ENCODE data around the gene ZNF581. TPM values are rescaled to one million over a fixed set of nuclear protein-coding genes. Genes with fewer than 3 reads are reported as not detected.

ZNF581 gene
- polyA plus RNA-seq, 3 donors = 25.1 to 31.6 (median 29.4) TPM

GRCh38 chr19:55690109-55690768 is 46.8 kb downstream of the ZNF581 start:
- Mint-ChIP-seq H3K27me3 (ENCODE audit: low read depth in 3 of 3) (no peaks in the 10 kb centered on the region), H3K4me1 (peaks cover 2% of the 10 kb centered on the region), H3K27ac (peak overlapping the region in 1 of 7 donors; percentile 8), H3K36me3 (peaks cover 69 to 95% of the 10 kb centered on the region in 2 donors), H3K4me3 (no peak overlapping the region), H3K9me3 (no peaks in the 10 kb centered on the region)
- WGBS (ENCODE audit: insufficient coverage) = 95% methylated on average over 23 of the region's 25 CpGs
- H3K79me2 ChIP-seq (ENCODE audit: insufficient read depth, low read length) = peaks cover 31% of the 10 kb centered on the region
- no peak overlapping the region for H3K4me3 ChIP-seq (replicated peaks in 1 of 3; ENCODE audit: low read depth in 2 of 3, low read length in 3 of 3)
- DNase-seq = no peak
- no peak for TF ChIP-seq CTCF (IDR thresholded peaks at IDR 0.05)
- H3K4me1 ChIP-seq (ENCODE audit: control insufficient read depth in 1 of 2, insufficient read depth in 2 of 2, low read length in 2 of 2) = no peaks in the 10 kb centered on the region
- H2AFZ ChIP-seq (ENCODE audit: insufficient read depth, low read depth, low read length, poor library complexity, severe bottlenecking) = no peak overlapping the region
- intact Hi-C loops (cut with micrococcal nuclease) = no loop called here
- H3K9ac ChIP-seq (ENCODE audit: insufficient read depth, low read length, poor library complexity, severe bottlenecking) = no peak overlapping the region
- H3K36me3 ChIP-seq (replicated peaks in 1 of 2; ENCODE audit: control insufficient read depth in 1 of 2, insufficient read depth in 2 of 2, low read length in 2 of 2) = peaks cover 93 to 99% of the 10 kb centered on the region in 2 donors
- no peak overlapping the region for H3K27ac ChIP-seq (ENCODE audit: low read depth in 1 of 2, low read length in 2 of 2)
- no peaks in the 10 kb centered on the region for H3K27me3 ChIP-seq (ENCODE audit: control insufficient read depth in 2 of 2, insufficient read depth in 2 of 2, low read length in 2 of 2)
- no peak overlapping the region for H3K4me2 ChIP-seq (replicated peaks; ENCODE audit: extremely low read depth, low read length, poor library complexity, severe bottlenecking)
- H4K20me1 ChIP-seq (ENCODE audit: insufficient read depth, low read length) = peaks cover 93% of the 10 kb centered on the region
- H3K9me3 ChIP-seq (replicated peaks in 1 of 2; ENCODE audit: control insufficient read depth in 1 of 2, insufficient read depth in 1 of 2, low read length in 2 of 2) = no peaks in the 10 kb centered on the region

- H3K9ac ChIP-seq (ENCODE audit: insufficient read depth, low read length, poor library complexity, severe bottlenecking) = no peak overlapping the region
- H3K4me1 Mint-ChIP-seq = peaks cover 2% of the 10 kb centered on the region
Observed at GRCh38 chr19:55690769-55691545, 47.5 kb downstream of the ZNF581 start.

More at GRCh38 chr19:55690769-55691545, 47.5 kb downstream of the ZNF581 start:
- no peaks in the 10 kb centered on the region for H3K4me1 ChIP-seq (ENCODE audit: control insufficient read depth in 1 of 2, insufficient read depth in 2 of 2, low read length in 2 of 2)
- H3K27ac Mint-ChIP-seq = peak overlapping the region in 2 of 7 donors; percentile 8 to 35
- H3K27ac ChIP-seq (ENCODE audit: low read depth in 1 of 2, low read length in 2 of 2) = no peak overlapping the region
- H3K9me3 Mint-ChIP-seq = no peaks in the 10 kb centered on the region
- no peak overlapping the region for H3K4me3 Mint-ChIP-seq
- H3K79me2 ChIP-seq (ENCODE audit: insufficient read depth, low read length) = peaks cover 24% of the 10 kb centered on the region
- intact Hi-C loops (cut with micrococcal nuclease) = no loop called here
- WGBS (ENCODE audit: insufficient coverage) = 98% methylated on average over 25 of the region's 31 CpGs
- H3K4me2 ChIP-seq (replicated peaks; ENCODE audit: extremely low read depth, low read length, poor library complexity, severe bottlenecking) = no peak overlapping the region
- TF ChIP-seq CTCF (IDR thresholded peaks at IDR 0.05) = no peak
- no peak overlapping the region for H3K4me3 ChIP-seq (replicated peaks in 1 of 3; ENCODE audit: low read depth in 2 of 3, low read length in 3 of 3)
- DNase-seq = no peak
- H3K36me3 ChIP-seq (replicated peaks in 1 of 2; ENCODE audit: control insufficient read depth in 1 of 2, insufficient read depth in 2 of 2, low read length in 2 of 2) = peaks cover 93 to 99% of the 10 kb centered on the region in 2 donors
- peaks cover 92% of the 10 kb centered on the region for H4K20me1 ChIP-seq (ENCODE audit: insufficient read depth, low read length)
- no peaks in the 10 kb centered on the region for H3K27me3 ChIP-seq (ENCODE audit: control insufficient read depth in 2 of 2, insufficient read depth in 2 of 2, low read length in 2 of 2)
- H3K9me3 ChIP-seq (replicated peaks in 1 of 2; ENCODE audit: control insufficient read depth in 1 of 2, insufficient read depth in 1 of 2, low read length in 2 of 2) = no peaks in the 10 kb centered on the region
- no peak overlapping the region for H2AFZ ChIP-seq (ENCODE audit: insufficient read depth, low read depth, low read length, poor library complexity, severe bottlenecking)
- H3K27me3 Mint-ChIP-seq (ENCODE audit: low read depth in 3 of 3) = no peaks in the 10 kb centered on the region
- H3K36me3 Mint-ChIP-seq = peaks cover 69 to 95% of the 10 kb centered on the region in 2 donors

Measured in CD14-positive monocyte (primary cell).